HepG2 (cell line): ENCODE measurements around the gene TRMT1. TPM values are rescaled to one million over a fixed set of nuclear protein-coding genes. Genes with fewer than 3 reads are reported as not detected.

Experiments
- AGO1 ChIP-seq: fragments of 200-400 bp; formaldehyde crosslinking; IDR thresholded peaks from 2 replicates; pipeline ENCODE4 v1.6.1; 2017; ENCODE audit warnings: mild to moderate bottlenecking, low read depth, low read length, moderate library complexity; ENCODE audit not compliant: poor library complexity, severe bottlenecking
- CHD2 ChIP-seq: IDR thresholded peaks from 2 replicates; pipeline ENCODE4 v1.6.1; 2011; ENCODE audit warnings: low read depth, low read length, improper control_type of control experiment
- CREM ChIP-seq, 2 experiments: sonication (generic) in 1 of 2; formaldehyde crosslinking in 1 of 2; IDR thresholded peaks; 2 replicates each; pipeline versions ENCODE4 v1.4.0 to v1.6.1; 2016 to 2020; ENCODE audit warnings: antibody characterized with exemption in 1 of 2, mild to moderate bottlenecking in 1 of 2, missing genetic modification reagents in 1 of 2
- HDAC6 ChIP-seq: fragments of 200-600 bp; sonication (generic); IDR thresholded peaks from 2 replicates; pipeline ENCODE4 v1.7.0; 2017; ENCODE audit warnings: mild to moderate bottlenecking, antibody characterized with exemption, low read length, low read depth
- HNF1B ChIP-seq: sonication (generic); formaldehyde crosslinking; IDR thresholded peaks from 2 replicates; pipeline ENCODE4 v1.5.1; 2020; ENCODE audit warnings: mild to moderate bottlenecking, moderate library complexity, missing genetic modification reagents
- NR2F2 ChIP-seq: IDR thresholded peaks from 2 replicates; pipeline ENCODE4 v1.6.1; 2012; ENCODE audit warnings: low read depth, inconsistent platforms, borderline replicate concordance
- NR3C1 ChIP-seq: sonication (generic); formaldehyde crosslinking; IDR thresholded peaks from 2 replicates; pipeline ENCODE4 v1.4.0; 2020; ENCODE audit warnings: missing genetic modification reagents
- POGZ ChIP-seq: sonication (generic); formaldehyde crosslinking; IDR thresholded peaks from 2 replicates; pipeline ENCODE4 v1.4.0; 2020; ENCODE audit warnings: mild to moderate bottlenecking, missing genetic modification reagents
- PREB ChIP-seq: sonication (generic); formaldehyde crosslinking; IDR thresholded peaks from 2 replicates; pipeline ENCODE4 v1.4.0; 2020; ENCODE audit warnings: missing genetic modification reagents
- YY1 ChIP-seq: IDR thresholded peaks from 2 replicates; pipeline ENCODE4 v1.6.1; 2011; ENCODE audit warnings: low read length, low read depth, moderate library complexity, mild to moderate bottlenecking; ENCODE audit not compliant: insufficient read depth, insufficient replicate concordance
- ZBTB3 ChIP-seq: sonication (generic); formaldehyde crosslinking; IDR thresholded peaks from 2 replicates; pipeline ENCODE4 v1.4.0; 2020; ENCODE audit warnings: low read depth, mild to moderate bottlenecking, moderate library complexity, missing genetic modification reagents, borderline replicate concordance
- ZFP36L1 ChIP-seq: sonication (generic); formaldehyde crosslinking; IDR thresholded peaks from 2 replicates; pipeline ENCODE4 v1.8.0; 2022; ENCODE audit warnings: mild to moderate bottlenecking, missing genetic modification reagents, moderate library complexity
- ZGPAT ChIP-seq: IDR thresholded peaks from 2 replicates; pipeline ENCODE4 v1.6.1; 2016; ENCODE audit warnings: mild to moderate bottlenecking
- ZKSCAN5 ChIP-seq: sonication (generic); formaldehyde crosslinking; IDR thresholded peaks from 2 replicates; pipeline ENCODE4 v1.5.1; 2020; ENCODE audit warnings: mild to moderate bottlenecking, missing genetic modification reagents
- ZNF251 ChIP-seq: sonication (generic); formaldehyde crosslinking; IDR thresholded peaks from 2 replicates; pipeline ENCODE4 v1.9.0; 2021; ENCODE audit warnings: mild to moderate bottlenecking, missing genetic modification reagents
- ZNF317 ChIP-seq: sonication (generic); formaldehyde crosslinking; IDR thresholded peaks from 2 replicates; pipeline ENCODE4 v1.5.0; 2020; ENCODE audit warnings: mild to moderate bottlenecking, missing genetic modification reagents
- ZNF367 ChIP-seq: sonication (generic); formaldehyde crosslinking; IDR thresholded peaks from 2 replicates; pipeline ENCODE4 v1.4.0; 2020; ENCODE audit warnings: missing genetic modification reagents, borderline replicate concordance
- ZNF430 ChIP-seq: sonication (generic); formaldehyde crosslinking; IDR thresholded peaks from 2 replicates; pipeline ENCODE4 v1.9.0; 2021; ENCODE audit warnings: mild to moderate bottlenecking, missing genetic modification reagents
- ZNF552 ChIP-seq: sonication (generic); formaldehyde crosslinking; IDR thresholded peaks from 2 replicates; pipeline ENCODE4 v1.9.0; 2022; ENCODE audit warnings: missing genetic modification reagents, mild to moderate bottlenecking, borderline replicate concordance
- ZNF713 ChIP-seq: sonication (generic); formaldehyde crosslinking; IDR thresholded peaks from 2 replicates; pipeline ENCODE4 v1.4.0; 2020; ENCODE audit warnings: mild to moderate bottlenecking, missing genetic modification reagents
- ZNF878 ChIP-seq: sonication (generic); formaldehyde crosslinking; IDR thresholded peaks from 2 replicates; pipeline ENCODE4 v1.8.1; 2023; ENCODE audit warnings: mild to moderate bottlenecking, missing genetic modification reagents, moderate library complexity
- ZSCAN31 ChIP-seq: sonication (generic); formaldehyde crosslinking; IDR thresholded peaks from 2 replicates; pipeline ENCODE4 v1.5.0; 2020; ENCODE audit warnings: low read depth, mild to moderate bottlenecking, missing genetic modification reagents
- ZSCAN5A ChIP-seq: sonication (generic); formaldehyde crosslinking; IDR thresholded peaks from 2 replicates; pipeline ENCODE4 v1.8.0; 2022; ENCODE audit warnings: mild to moderate bottlenecking, missing genetic modification reagents, borderline replicate concordance
- polyA plus RNA-seq, 8 experiments: library from polyadenylated mRNA; depleted of rRNA in 3 of 8; stranded (reverse) in 7 of 8; unstranded in 1 of 8; fragments of >200 nt; fragmentation: Illumina TruSeq in 4 of 8; extraction: Trizol in 4 of 8; gene quantifications; 2 replicates each; pipeline versions ENCODE4 v1.2.1 to v1.2.3, GENCODE V29; 2011 to 2016; ENCODE audit warnings: low read depth in 4 of 8, missing spikeins in 1 of 8, mixed read lengths in 1 of 8; ENCODE audit not compliant: insufficient read depth in 1 of 8
- total RNA-seq, 5 experiments: library from RNA; depleted of rRNA; stranded (reverse); fragments of >200 nt; fragmentation: Illumina TruSeq; extraction: Trizol; gene quantifications; 2 replicates each; pipeline ENCODE4 v1.2.3, GENCODE V29; 2016; ENCODE audit warnings: low read depth in 1 of 5

TRMT1 gene
- total and polyA plus RNA-seq, 2 of the 13 experiments (the other 11 are each of a cell fraction or from before 2014, with no cell fraction given) = 35.5 to 44.1 TPM

- TF ChIP-seq ZNF878 (CRISPR knock-in tag) (0 out of 2 replicates have a peak, but pooled peaks have one; percentile 24), ZNF317 (CRISPR knock-in tag) (no peak), YY1 (no peak), HNF1B (no peak), NR3C1 (CRISPR knock-in tag) (no peak), CREM (IDR thresholded peaks at IDR 0.05) (no peak), CREM (CRISPR knock-in tag; IDR thresholded peaks at IDR 0.05) (no peak), ZFP36L1 (CRISPR knock-in tag) (0 out of 2 replicates have a peak, but pooled peaks have one; percentile 57), ZNF713 (CRISPR knock-in tag) (no peak), ZKSCAN5 (peak; percentile 21; the same call in 1 of the 2 replicates), ZNF251 (CRISPR knock-in tag) (no peak), POGZ (no peak), ZGPAT (CRISPR knock-in tag) (no peak), ZNF430 (CRISPR knock-in tag) (peak; percentile 6; the same call in 1 of the 2 replicates), ZNF552 (CRISPR knock-in tag) (no peak), PREB (CRISPR knock-in tag) (no peak), HDAC6 (no peak), ZSCAN31 (CRISPR knock-in tag) (no peak), ZSCAN5A (CRISPR knock-in tag) (no peak), CHD2 (no peak), ZNF367 (CRISPR knock-in tag) (0 out of 2 replicates have a peak, but pooled peaks have one; percentile 37), ZBTB3 (CRISPR knock-in tag) (0 out of 2 replicates have a peak, but pooled peaks have one; percentile 76), AGO1 (peak; percentile 22), NR2F2 (0 out of 2 replicates have a peak, but pooled peaks have one; percentile 16)
Measured at GRCh38 chr19:13152356-13152973, 35.9 kb upstream of the TRMT1 start (continued).
